ENCODE data around the gene CTBP2. TPM values are rescaled to one million over a fixed set of nuclear protein-coding genes. Genes with fewer than 3 reads are reported as not detected.

The CTBP2 gene
- total RNA-seq, 1 experiment from 2014 or later, result 77.8 TPM

DNA sequence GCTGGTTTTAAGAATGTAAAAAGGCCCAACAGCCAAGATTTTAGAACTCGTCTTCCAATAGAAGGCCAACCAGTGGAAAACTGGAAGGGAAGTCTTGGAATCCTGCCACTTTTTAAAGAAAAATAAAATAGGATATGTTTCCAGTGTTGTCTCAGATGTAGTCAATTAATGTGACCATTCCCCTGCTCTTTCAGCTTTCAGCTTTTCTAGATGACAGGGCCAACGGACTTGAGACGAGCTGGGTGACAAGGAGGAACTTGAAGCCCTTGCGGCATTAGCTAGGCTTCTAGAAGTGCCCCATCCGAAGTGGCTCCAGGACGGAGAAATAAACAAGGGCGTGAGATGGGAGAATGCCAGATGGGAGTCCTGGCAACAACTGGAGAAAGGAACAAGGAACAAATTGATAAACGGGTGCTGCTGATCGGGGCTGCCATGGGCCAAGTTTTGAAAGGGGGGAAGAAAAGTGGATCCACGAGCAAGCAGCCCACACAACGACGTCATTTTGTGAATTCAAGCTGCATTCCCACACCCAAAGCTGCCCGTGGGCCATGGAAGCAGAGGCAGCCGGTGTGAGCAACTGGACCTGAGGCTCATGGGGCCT lies 42.3 kb downstream of the CTBP2 start:
- H3K4me1 ChIP-seq (ENCODE audit: insufficient read depth, low read length, poor library complexity, severe bottlenecking), result peaks cover 33% of the 10 kb centered on the region
- H3K36me3 ChIP-seq (ENCODE audit: insufficient read depth, low read length, poor library complexity, severe bottlenecking), result no peaks in the 10 kb centered on the region
- no peaks in the 10 kb centered on the region for H3K27me3 ChIP-seq (replicated peaks; ENCODE audit: insufficient read depth, low read depth, low read length, poor library complexity)
- intact Hi-C loops (cut with micrococcal nuclease; ENCODE audit: unreplicated experiment), result no loop called here
- no peak for TF ChIP-seq EZH2 (IDR thresholded peaks at IDR 0.05; ENCODE audit: borderline replicate concordance, low read depth, low read length, poor library complexity, severe bottlenecking)
- TF ChIP-seq, protein P1, sequence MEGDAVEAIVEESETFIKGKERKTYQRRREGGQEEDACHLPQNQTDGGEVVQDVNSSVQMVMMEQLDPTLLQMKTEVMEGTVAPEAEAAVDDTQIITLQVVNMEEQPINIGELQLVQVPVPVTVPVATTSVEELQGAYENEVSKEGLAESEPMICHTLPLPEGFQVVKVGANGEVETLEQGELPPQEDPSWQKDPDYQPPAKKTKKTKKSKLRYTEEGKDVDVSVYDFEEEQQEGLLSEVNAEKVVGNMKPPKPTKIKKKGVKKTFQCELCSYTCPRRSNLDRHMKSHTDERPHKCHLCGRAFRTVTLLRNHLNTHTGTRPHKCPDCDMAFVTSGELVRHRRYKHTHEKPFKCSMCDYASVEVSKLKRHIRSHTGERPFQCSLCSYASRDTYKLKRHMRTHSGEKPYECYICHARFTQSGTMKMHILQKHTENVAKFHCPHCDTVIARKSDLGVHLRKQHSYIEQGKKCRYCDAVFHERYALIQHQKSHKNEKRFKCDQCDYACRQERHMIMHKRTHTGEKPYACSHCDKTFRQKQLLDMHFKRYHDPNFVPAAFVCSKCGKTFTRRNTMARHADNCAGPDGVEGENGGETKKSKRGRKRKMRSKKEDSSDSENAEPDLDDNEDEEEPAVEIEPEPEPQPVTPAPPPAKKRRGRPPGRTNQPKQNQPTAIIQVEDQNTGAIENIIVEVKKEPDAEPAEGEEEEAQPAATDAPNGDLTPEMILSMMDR (conservative IDR thresholded peaks at IDR 0.05; ENCODE audit: low read depth, low read length), result no peak
- H3K27ac ChIP-seq (ENCODE audit: low read depth, low read length, poor library complexity, severe bottlenecking), result no peak overlapping the region
- BruUV-seq (replicated peaks), result no TSS peak
- H3K9me3 ChIP-seq (ENCODE audit: low read depth, low read length, poor library complexity, severe bottlenecking), result no peaks in the 10 kb centered on the region
- no peak overlapping the region for H3K4me3 ChIP-seq (ENCODE audit: low read depth, low read length, poor library complexity, severe bottlenecking)
- ChIA-PET POLR2A (ENCODE audit: low non-redundant PET) (no interaction called here), CTCF (no interaction called here)
- no peak for DNase-seq (ENCODE audit: low spot score)

DNA sequence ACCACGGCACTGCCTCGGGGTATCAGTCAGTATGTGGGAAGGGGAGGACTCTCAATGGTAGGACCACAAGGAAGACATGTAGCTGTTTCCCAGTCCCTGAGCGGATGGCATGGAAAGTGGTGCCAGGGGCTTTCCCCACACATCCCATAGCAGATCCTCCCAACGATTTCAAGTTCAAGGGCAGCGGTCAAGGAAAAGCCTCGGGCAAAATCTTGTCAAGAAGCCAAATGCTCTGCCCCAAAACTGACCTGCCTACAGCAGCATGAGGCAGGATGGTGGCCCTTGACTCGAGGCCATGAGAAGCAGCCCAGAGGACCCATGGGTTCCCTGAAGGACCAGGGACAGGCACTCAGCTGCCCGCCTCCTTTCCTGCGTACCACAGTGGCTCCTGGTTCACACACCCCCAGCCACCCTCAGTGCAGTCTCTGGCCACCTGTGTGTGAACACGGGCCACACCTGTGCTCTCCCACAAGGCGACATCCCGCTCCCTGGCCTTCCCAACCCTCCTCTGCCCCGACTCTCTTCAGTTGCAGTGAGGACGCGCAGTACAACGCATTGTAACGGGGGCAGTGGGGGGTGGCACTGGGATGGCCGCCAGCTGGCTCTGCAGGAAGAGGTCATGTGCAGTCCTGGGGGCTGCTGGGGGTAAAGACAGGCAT lies 43.6 kb downstream of the CTBP2 start:
- BruUV-seq (replicated peaks), result no TSS peak
- Histone ChIP-seq H3K27ac (ENCODE audit: low read depth, low read length, poor library complexity, severe bottlenecking) (no peak overlapping the region), H3K36me3 (ENCODE audit: insufficient read depth, low read length, poor library complexity, severe bottlenecking) (no peaks in the 10 kb centered on the region), H3K9me3 (ENCODE audit: low read depth, low read length, poor library complexity, severe bottlenecking) (no peaks in the 10 kb centered on the region), H3K4me3 (ENCODE audit: low read depth, low read length, poor library complexity, severe bottlenecking) (no peak overlapping the region), H3K4me1 (ENCODE audit: insufficient read depth, low read length, poor library complexity, severe bottlenecking) (peaks cover 42% of the 10 kb centered on the region), H3K27me3 (replicated peaks; ENCODE audit: insufficient read depth, low read depth, low read length, poor library complexity) (no peaks in the 10 kb centered on the region)
- CTCF ChIA-PET, result no interaction called here
- POLR2A ChIA-PET (ENCODE audit: low non-redundant PET), result no interaction called here
- no peak for TF ChIP-seq EZH2 (IDR thresholded peaks at IDR 0.05; ENCODE audit: borderline replicate concordance, low read depth, low read length, poor library complexity, severe bottlenecking)
- TF ChIP-seq, protein P1 (conservative IDR thresholded peaks at IDR 0.05; ENCODE audit: low read depth, low read length), result no peak
- intact Hi-C loops (cut with micrococcal nuclease; ENCODE audit: unreplicated experiment), result no loop called here
- DNase-seq (ENCODE audit: low spot score), result no peak

DNA sequence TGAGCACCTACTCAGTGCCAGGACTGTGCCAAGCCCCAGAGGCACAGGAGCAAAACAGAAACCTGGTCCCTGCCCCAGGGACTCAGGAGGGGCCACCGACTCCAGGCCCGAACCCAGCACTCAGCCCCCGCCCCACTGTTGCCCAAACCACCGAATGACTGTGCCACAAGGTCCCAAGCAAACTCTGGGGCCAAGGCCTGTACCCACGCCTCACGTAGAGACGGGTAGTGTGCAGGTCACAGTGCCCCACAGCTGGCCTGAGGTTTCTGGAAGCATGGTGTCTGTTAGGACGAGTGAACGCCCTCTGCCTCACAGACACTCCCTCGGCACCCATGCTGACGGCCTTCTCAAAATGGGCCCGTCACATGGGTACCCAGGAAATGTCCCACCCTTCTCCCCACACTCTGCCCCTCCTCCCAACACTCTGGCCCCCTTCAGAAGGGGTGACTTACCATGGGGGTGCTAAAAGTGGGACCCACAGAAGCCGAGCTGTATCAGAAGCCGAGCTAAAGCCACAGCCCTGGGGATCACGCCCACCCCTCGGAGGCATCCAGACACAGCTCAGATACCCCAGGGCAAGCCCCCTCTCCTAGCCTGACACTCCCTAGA lies 44.2 kb downstream of the CTBP2 start:
- CTCF ChIA-PET, result no interaction called here
- BruUV-seq (replicated peaks), result no TSS peak
- H3K4me1 ChIP-seq (ENCODE audit: insufficient read depth, low read length, poor library complexity, severe bottlenecking), result peaks cover 44% of the 10 kb centered on the region
- intact Hi-C loops (cut with micrococcal nuclease; ENCODE audit: unreplicated experiment), result no loop called here
- POLR2A ChIA-PET (ENCODE audit: low non-redundant PET), result no interaction called here
- no peaks in the 10 kb centered on the region for H3K9me3 ChIP-seq (ENCODE audit: low read depth, low read length, poor library complexity, severe bottlenecking)
- no peak overlapping the region for H3K27ac ChIP-seq (ENCODE audit: low read depth, low read length, poor library complexity, severe bottlenecking)
- no peak for DNase-seq (ENCODE audit: low spot score)
- no peak overlapping the region for H3K4me3 ChIP-seq (ENCODE audit: low read depth, low read length, poor library complexity, severe bottlenecking)
- H3K27me3 ChIP-seq (replicated peaks; ENCODE audit: insufficient read depth, low read depth, low read length, poor library complexity), result no peaks in the 10 kb centered on the region
- TF ChIP-seq, protein P1 (conservative IDR thresholded peaks at IDR 0.05; ENCODE audit: low read depth, low read length), result no peak
- TF ChIP-seq EZH2 (IDR thresholded peaks at IDR 0.05; ENCODE audit: borderline replicate concordance, low read depth, low read length, poor library complexity, severe bottlenecking), result no peak
- no peaks in the 10 kb centered on the region for H3K36me3 ChIP-seq (ENCODE audit: insufficient read depth, low read length, poor library complexity, severe bottlenecking)
